HG03103 (cell line): ENCODE measurements around the gene DCAF12.
"Not testable (repeated sequence)": the region's sequence is repeated elsewhere in the genome, so short reads cannot be mapped to it uniquely, and the experiment has no call there.

Experiments
- ATAC-seq: cut with Tn5 transposase; IDR thresholded peaks from one replicate; pipeline ENCODE4 v1.9.1; 2021; ENCODE audit warnings: low read depth; ENCODE audit not compliant: unreplicated experiment

Gene DCAF12

DNA sequence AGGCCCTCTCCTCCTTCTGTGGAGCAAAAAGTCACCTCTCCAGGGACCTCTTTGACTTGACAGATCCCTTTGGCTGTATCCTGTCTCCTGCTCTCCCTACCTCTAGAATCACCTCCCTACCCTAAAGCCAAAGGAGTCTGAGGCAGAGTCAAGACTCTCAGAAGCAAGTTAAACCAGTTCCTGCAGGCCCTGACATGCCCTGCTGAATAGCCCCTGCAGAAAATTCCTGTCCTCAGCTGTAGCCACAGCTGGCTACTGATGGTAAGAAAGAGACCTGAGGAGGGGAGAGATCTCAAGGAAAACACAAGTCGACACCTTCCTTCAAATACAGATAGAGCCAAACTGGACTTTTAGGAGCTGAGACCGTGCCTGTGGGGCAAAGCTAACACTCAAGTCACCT lies 54.1 kb downstream of the DCAF12 start:
- no peak for ATAC-seq

DNA sequence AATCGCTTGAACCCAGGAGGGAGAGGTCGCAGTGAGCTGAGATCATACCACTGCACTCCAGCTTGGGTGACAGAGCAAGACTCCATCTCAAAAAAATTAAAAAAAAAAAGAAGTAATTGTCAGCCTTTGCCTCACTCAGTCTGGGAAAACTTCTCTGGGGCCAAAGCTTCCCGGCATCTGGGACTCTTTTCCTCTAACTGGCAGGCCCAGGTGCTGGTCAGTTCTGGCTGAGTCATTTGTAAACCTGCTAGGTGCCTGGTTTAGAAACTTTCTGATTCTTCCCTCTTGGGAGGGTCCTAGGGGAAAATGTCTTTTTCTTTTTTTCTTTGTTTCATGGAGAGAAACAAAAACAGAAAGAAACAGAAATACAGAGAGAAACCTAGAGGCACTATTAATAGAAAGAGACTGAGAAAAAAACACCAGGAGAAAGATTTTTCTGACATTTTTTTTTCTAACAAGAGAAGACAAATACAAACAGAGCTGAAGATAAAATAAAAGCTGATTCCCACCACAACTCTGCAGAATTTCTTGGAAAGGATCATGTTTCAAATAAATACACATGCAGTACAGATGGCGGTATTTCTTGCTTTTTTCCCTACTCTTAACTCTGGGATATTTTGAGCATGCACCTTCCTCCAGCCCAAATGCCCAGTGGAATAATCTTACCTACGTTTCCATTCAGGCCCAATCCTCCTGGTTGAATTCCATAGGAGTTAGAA lies 55.7 kb downstream of the DCAF12 start:
- no peak for ATAC-seq

DNA sequence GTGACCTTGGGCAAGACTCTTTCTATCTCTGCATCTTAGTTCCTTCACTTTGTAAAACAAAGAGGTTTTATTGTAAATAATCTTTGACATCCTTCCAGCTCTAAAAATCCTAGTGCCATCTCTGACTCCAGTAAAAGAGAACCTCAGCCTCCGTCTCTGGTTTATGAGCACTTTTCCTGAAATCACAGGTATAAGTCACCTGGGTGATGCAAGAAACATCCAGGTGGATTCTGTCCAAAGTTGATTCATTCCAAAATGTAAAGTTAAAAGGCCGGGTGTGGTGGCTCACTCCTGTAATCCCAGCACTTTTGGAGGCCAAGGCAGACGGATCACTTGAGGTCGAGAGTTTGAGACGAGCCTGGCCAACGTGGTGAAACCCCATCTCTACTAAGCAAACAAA lies 56.7 kb downstream of the DCAF12 start:
- ATAC-seq, result no peak

DNA sequence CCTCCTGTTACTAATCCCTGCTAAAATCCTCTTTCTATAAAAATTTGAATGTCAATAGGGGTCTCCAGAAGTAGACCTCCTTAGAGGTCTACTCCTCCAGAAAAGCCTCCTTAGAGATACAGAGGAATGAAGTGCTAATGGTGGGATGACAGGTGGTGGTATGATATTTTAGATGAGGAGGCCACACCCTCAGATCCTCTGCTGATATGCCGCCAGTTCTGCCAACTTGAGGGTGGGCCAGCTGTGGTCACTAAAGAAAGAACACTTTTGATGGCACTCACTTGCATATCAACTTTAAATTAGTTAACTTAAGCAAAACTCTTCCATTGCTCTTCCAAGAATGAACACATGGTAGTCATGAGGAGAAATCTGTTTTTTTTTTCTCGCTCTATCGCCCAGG lies 61.0 kb downstream of the DCAF12 start:
- ATAC-seq, result no peak

DNA sequence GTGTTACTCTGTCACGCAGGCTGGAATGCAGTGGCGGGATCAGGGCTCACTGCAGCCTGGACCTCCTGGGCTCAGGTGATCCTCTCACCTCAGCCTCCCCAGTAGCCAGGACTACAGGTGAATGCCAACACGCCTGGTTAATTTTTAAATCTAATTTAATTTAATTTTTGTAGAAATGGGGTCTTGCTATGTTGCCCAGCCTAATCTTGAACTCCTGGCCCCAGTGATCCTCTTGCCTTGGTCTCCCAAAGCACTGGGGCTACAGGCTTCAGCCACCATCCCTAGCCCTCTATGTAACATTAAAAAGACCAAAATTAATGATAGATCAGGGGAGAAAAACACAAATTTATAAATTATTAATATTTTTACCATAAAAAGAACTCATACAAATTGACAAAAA lies 66.5 kb downstream of the DCAF12 start:
- no peak for ATAC-seq

DNA sequence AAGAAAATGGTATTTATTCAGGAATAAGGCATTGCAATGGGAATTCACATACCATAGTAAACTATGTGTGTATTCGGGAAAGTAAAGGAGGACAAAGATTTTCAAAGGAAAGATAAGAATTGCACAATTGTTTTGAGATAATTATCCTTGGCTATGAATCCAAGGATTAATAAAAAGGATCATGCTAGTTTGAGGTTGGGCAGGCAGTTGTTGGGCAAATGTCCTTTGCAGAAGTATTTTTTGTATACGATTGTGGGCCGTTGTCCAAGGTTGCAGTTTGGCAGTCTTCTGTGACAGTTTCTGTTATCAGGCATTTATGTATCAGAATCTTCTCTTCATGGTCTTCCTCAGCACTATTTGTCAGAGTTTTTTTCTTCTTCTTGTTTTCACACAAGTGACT lies 67.2 kb downstream of the DCAF12 start:
- ATAC-seq, result no peak

DNA sequence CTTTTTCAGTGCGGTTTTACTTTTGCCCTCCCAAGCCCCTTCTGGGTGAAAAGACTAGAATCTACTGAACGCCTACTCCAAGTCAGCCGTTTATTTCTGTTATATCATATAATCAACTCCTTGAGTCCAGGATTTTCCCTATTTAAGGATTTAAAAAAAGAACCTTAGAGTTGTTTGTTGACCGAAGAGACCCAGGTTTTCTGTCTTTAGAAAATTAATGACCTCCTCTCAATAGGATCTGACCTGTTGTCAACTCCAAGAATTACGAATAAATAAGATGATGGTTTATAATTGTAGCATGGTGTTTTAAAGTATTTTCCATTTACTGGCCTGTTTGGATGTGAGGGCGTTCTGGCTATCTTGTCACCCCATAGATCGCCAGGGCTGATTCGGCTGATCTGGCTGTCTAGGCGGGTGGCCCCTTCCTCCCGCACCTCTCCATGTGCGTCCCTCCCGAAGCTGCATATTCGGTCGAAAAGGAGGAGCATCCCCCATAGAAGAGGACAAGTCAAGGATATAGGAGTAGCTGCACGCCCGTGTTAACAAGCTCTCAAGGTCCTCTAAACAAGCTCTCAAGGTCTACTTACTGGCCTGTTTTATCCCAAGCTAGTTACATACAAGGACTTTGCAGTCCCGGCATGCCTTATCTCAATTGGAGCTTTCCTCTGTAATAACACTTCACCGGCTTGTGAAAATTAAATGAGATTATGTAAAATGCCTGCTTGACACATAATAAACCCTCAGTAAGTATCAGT lies 76.7 kb downstream of the DCAF12 start:
- no peak for ATAC-seq

DNA sequence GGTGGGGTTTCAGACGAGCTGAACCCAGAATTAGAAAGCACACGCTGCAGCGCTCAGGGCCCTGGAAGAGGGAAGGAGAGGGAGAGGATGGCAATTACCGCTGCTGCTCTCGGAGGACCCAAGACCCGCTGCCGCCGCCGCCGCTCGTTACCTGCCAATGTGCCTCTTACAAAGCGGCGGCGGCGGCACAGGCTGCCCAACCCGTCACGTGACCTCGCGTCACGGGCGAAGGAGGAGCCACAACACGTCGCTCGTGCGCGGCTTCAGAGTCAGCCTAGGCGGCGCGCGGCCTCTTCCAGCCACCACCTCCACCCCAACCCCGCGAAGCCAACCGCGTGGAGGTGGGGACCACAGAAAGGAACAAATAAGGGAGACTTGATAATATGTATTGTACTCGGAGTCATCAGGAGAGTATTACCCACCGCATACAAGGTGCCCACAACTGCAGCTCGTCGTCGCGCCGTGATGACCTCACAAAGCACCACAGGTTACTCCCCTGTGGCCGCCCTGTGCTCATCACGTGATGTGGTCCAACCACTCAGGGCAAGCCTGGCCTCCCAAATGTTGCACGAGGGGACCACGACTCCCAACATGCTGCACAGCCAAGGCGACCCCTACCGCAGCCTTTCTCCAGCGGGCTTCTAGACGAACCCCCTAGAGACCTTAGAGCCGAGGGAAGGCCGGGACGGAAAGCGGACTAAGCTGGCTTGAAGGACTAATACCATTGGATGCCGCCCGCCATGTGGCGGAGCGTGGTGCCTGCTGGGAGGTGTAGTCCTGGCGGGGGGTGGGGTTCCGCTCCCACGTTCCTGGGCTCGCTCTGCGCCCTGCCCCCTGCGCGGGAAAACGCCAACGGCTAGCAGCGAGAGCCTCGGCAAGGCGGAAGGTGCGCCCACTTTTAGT lies 77.5 kb downstream of the DCAF12 start, which contains the start of gene UBAP2:
Gene UBAP2, minus strand, starts transcription at position 161 of the 903 bp plus-strand sequence. CDS start 31,739 bp downstream, outside the sequence.
- ATAC-seq, result peak; percentile 65

DNA sequence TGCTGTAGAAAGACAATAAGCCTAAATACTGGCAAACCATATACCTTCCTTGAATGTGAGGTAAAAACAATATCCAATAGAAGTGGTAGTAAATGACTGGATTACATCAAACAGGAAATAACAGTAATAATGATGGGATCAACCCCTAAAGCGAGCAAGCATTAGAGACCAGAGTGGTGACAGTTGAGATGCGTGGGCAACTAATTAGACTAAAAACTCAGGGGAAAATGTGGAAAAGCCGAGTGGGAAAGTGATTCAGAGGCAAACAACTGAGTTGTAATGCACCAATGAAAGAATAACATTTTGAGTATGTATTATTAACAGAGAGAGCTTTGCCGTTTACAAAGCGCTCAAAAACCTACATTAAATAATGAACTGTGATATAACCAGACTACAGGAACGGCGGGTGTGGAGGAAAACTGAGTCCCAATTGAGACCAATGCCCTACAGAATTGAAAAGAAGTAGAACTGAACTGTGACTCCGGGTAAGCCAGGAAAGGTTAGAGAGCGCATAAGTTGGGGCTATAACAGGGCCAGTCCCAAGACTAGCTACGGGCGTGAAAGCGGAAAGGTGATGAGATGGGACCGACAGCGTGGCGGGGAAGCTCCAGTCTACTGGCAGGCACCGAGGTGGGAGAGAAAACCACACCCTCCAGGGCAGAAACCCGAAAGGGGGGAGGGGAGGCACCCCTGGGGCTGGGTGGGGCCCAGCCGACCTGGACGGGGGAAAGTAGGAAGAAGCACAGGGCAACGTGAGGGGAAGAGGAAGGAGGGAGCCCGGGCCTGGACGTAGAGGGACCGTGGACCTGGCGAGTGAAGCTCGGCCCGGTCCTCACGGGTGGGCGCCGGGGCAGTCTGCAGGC lies 78.4 kb downstream of the DCAF12 start:
- ATAC-seq, result peak; percentile 26

DNA sequence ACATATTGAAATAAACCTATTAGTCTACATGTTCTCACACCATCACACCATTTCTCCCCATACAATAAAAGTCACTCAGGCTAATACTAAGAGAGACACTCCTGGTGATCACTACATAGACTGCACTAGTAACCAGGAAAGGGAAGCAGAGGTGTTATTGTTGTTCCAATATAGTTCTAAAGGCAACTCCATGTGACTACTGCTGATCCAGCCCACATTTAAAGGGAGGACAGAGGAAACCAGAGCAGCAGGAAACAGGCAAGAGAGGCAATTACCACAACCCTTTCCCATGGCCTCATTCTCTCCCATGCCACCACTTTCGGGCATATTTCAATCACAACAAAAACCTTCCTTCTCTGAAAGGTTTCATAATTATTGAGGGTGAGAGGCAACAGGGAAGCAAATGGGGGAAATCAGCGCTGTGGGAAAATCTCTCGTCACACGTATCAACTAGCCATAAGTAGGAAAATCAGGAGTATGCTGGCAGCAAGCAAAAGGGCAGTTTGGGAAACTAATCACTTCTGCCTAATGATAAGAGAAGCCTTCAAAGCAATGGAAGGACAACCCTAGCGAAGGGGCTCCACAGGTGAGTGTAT lies 79.6 kb downstream of the DCAF12 start:
- ATAC-seq, result no peak

DNA sequence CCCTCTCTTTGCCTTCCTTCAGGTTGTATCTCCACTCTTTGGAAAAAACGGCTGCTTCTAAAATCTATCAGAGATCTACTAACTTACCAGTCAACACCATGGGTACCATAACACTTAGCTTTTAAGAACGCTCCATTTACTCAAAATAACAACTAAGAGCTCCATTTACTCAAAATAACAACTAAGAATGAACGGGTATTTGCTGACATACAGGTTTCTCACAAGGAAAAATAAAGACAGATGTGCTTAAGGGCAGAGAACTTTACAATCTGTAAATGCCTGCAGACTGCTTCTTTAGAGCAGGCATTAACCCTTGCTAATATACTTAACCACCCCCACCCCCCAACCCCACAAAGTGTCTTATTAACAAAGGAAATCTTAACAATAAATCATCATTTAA lies 80.6 kb downstream of the DCAF12 start:
- no peak for ATAC-seq

DNA sequence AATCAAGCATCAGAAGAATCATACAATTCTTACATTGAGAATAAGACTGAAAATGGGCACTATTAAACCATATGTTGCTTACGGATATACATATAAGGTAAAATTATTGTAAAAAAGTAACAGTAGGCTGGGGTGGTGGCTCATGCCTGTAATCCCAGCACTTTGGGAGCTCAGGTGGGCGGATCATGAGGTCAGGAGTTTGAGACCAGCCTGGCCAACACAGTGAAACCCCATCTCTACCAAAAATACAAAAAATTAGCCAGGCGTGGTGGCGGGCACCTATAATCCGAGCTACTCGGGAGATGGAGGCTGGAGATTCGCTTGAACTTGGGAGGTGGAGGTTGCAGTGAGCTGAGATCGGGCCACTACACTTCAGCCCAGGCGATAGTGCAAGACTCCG lies 84.4 kb downstream of the DCAF12 start:
- not testable (repeated sequence) for ATAC-seq

DNA sequence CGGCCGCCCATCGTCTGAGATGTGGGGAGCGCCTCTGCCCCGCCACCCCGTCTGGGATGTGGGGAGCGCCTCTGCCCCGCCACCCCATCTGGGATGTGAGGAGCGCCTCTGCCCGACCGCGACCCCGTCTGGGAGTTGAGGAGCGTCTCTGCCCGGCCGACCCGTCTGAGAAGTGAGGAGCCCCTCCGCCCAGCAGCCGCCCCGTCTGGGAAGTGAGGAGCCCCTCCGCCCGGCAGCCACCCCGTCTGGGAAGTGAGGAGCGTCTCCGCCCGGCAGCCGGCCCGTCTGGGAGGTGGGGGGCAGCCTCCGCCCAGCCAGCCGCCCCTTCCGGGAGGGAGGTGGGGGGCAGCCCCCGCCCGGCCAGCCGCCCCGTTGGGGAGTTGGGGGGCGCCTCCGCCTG lies 87.6 kb downstream of the DCAF12 start:
- ATAC-seq, result not testable (repeated sequence)

DNA sequence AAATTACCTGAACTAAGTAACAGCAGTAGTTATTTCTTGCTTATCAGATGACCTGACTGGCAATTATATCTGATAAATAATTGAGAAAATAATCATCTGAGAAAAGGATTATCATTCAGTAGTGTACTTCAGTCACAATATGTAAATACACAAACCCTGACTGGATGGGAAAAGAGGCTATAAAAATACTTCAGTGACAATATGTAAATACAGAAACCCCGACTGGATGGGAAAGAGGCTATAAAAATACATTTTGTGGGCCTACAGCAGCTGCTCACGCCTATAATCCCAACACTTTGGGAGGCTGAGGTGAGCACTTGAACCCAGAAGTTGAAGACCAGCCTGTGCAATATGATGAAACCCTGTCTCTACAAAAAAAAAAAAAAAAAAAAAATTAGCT lies 88.9 kb downstream of the DCAF12 start:
- no peak for ATAC-seq

DNA sequence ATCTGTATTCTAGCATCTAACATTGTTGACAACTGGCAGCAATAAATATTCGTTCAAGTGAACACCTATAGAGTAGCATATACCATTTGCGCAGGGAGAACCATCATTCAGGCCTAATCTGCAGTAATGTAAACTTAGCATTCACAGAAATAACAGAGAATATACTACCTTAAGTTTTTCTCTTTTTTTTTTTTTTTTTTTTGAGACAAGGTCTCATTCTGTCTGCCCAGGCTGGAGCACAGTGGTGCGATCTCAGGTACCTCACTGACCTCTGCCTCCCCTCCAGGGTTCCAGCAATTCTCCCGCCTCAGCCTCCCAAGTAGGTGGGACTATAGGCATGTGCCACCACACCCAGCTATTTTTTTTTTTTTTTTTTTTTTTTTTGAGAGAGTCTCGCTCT lies 89.9 kb downstream of the DCAF12 start:
- no peak for ATAC-seq
